H1 (cell line): ENCODE results near the gene OXNAD1. TPM values are rescaled to one million over a fixed set of nuclear protein-coding genes. Genes with fewer than 3 reads are reported as not detected.

Experiments used
- SP4 ChIP-seq: IDR thresholded peaks from 2 replicates; pipeline ENCODE4 v1.6.1; 2012; ENCODE audit warnings: low read length, inconsistent platforms
- polyA plus RNA-seq, 7 experiments: library from polyadenylated mRNA; depleted of rRNA in 3 of 7; stranded (reverse) in 5 of 7; unstranded in 2 of 7; fragments of >200 nt in 5 of 7; fragments of 200-250 nt in 2 of 7; gene quantifications; 1 replicate in 5 of 7; 2 replicates in 1 of 7; 4 replicates in 1 of 7; pipeline versions ENCODE4 v1.2.1 to v1.2.3, GENCODE V29; 2011 to 2013; ENCODE audit warnings: missing spikeins in 2 of 7, mixed read lengths in 2 of 7
- total RNA-seq: library from RNA; stranded (reverse); fragmentation: NEBNext Ultra II Directional; extraction: Animal tissue kit (Norgen Biotek cat#: 25700); gene quantifications from 2 replicates; pipeline ENCODE4 v1.2.1, GENCODE V29; 2021

OXNAD1 gene
- total and polyA plus RNA-seq, 2 of the 8 experiments (the other 6 are each of a cell fraction or from before 2014, with no cell fraction given), result 14.9 to 24.8 TPM

GRCh38 chr3:16286751-16287543, 21.9 kb downstream of the OXNAD1 start (continued):
- TF ChIP-seq SP4, result no peak
